Measurements from ENCODE around the gene PIGU.

DNA sequence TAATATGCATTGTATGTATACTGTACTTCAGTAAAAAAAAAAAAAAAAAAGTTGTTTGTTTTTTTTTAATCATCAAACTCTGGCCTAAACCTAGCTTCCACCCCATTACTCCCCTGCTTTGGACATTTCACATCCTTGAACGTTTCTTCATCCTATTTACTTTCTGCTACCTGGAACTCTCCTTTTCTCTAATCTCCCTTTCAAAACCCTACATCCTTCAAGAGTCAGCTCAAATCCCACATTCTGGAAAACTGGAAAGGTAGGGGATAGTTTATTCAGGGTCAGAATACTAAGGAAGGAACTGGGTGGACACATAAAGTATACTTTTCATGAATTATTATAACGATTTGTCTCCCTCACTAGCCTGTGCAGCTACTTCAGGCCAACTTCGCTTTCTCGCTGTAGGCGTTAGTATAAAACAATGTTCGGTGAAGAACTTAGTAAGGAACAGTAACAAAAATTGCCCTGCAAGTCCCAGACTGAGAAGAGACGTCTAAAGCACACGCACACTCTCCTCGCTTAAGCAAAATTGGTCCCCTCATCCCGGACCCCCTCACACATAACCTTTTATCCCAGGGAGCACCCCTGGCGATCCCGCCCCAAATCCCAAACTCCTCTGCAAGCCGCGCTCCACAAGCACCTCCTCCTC is 775 bp downstream of the PIGU start:
- TF ChIP-seq POLR2A (IDR thresholded peaks at IDR 0.05) (no peak), POLR2AphosphoS5 (IDR thresholded peaks at IDR 0.05; ENCODE audit: insufficient read depth in 1 of 2, low read depth in 1 of 2) (no peak)
- TF ChIP-seq, protein P1, sequence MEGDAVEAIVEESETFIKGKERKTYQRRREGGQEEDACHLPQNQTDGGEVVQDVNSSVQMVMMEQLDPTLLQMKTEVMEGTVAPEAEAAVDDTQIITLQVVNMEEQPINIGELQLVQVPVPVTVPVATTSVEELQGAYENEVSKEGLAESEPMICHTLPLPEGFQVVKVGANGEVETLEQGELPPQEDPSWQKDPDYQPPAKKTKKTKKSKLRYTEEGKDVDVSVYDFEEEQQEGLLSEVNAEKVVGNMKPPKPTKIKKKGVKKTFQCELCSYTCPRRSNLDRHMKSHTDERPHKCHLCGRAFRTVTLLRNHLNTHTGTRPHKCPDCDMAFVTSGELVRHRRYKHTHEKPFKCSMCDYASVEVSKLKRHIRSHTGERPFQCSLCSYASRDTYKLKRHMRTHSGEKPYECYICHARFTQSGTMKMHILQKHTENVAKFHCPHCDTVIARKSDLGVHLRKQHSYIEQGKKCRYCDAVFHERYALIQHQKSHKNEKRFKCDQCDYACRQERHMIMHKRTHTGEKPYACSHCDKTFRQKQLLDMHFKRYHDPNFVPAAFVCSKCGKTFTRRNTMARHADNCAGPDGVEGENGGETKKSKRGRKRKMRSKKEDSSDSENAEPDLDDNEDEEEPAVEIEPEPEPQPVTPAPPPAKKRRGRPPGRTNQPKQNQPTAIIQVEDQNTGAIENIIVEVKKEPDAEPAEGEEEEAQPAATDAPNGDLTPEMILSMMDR (IDR thresholded peaks at IDR 0.05): no peak
